Neural cell (in vitro differentiated cells): Measurements from ENCODE around the gene NCBP1.

Experiments used
- CTCF ChIP-seq: fragments of 450-650 bp; IDR thresholded peaks from 2 replicates; pipeline ENCODE4 v1.5.1; 2014; ENCODE audit warnings: antibody characterized with exemption, mild to moderate bottlenecking, moderate library complexity; ENCODE audit not compliant: poor library complexity, severe bottlenecking
- EP300 ChIP-seq: fragments of 450-650 bp; conservative IDR thresholded peaks from 2 replicates; pipeline ENCODE4 v1.6.1; 2014; ENCODE audit warnings: antibody characterized with exemption, mild to moderate bottlenecking, moderate library complexity; ENCODE audit not compliant: poor library complexity, severe bottlenecking
- TAF1 ChIP-seq: IDR thresholded peaks from 2 replicates; pipeline ENCODE4 v1.6.1; 2012; ENCODE audit warnings: low read depth

GRCh38 chr9:97660340-97660739 is 26.7 kb downstream of the NCBP1 start:
- TF ChIP-seq TAF1 (no peak), CTCF (no peak), EP300 (no peak)
